CD4-positive, alpha-beta T cell (primary cell): ENCODE measurements around the gene CATSPERZ. TPM values are rescaled to one million over a fixed set of nuclear protein-coding genes. Genes with fewer than 3 reads are reported as not detected.

Experiments
- ATAC-seq: fragments of 200-7000 bp; cut with Tn5 transposase; one replicate; pipeline ENCODE4 v1.10.0; 2022; ENCODE audit warnings: mild to moderate bottlenecking; ENCODE audit not compliant: poor library complexity
- CTCF ChIA-PET: fragments of 350-600 bp; sonication (Branson Sonifier 250); formaldehyde crosslinking; loops from one replicate; lab custom pipeline; 2021; ENCODE audit warnings: antibody characterized with exemption, inconsistent platforms; lab: Charles Lee
- POLR2A ChIA-PET: fragments of 350-600 bp; sonication (Branson Sonifier 250); formaldehyde crosslinking; loops from one replicate; lab custom pipeline; 2021; ENCODE audit warnings: antibody characterized with exemption, inconsistent platforms; lab: Charles Lee
- DNase-seq, 14 experiments: peaks; one replicate each; pipeline ENCODE4 v3.0.0-alpha.2; 2013 to 2020; ENCODE audit warnings: mixed read lengths in 2 of 14
- H3K27ac ChIP-seq, 2 donors: one replicate each; pipeline versions ENCODE4 v1.5.1 to v1.7.0; 2013; ENCODE audit warnings: low read length in 2 of 2, low read depth in 1 of 2, mild to moderate bottlenecking in 1 of 2
- H3K27me3 ChIP-seq, 2 experiments: 1 replicate in 1 of 2; 2 replicates in 1 of 2; pipeline versions ENCODE4 v1.6.1 to v1.7.0; 2013; ENCODE audit warnings: low read length in 2 of 2, control low read depth in 1 of 2, mild to moderate bottlenecking in 1 of 2, moderate library complexity in 1 of 2; ENCODE audit not compliant: insufficient read depth in 2 of 2, control insufficient read depth in 1 of 2
- H3K36me3 ChIP-seq: one replicate; pipeline ENCODE4 v1.6.1; 2013; ENCODE audit warnings: low read length, control low read depth; ENCODE audit not compliant: insufficient read depth
- H3K4me1 ChIP-seq: one replicate; pipeline ENCODE4 v1.6.1; 2013; ENCODE audit warnings: low read length, control low read depth; ENCODE audit not compliant: insufficient read depth
- H3K4me3 ChIP-seq: one replicate; pipeline ENCODE4 v1.5.1; 2013; ENCODE audit warnings: mild to moderate bottlenecking, low read length, moderate library complexity
- H3K9me3 ChIP-seq, 2 experiments: 1 replicate in 1 of 2; 2 replicates in 1 of 2; pipeline versions ENCODE4 v1.6.1 to v1.7.0; 2013; ENCODE audit warnings: low read length in 2 of 2, mild to moderate bottlenecking in 2 of 2, control low read depth in 1 of 2, moderate library complexity in 1 of 2; ENCODE audit not compliant: control insufficient read depth in 1 of 2, insufficient read depth in 1 of 2
- H3K27ac Mint-ChIP-seq: one replicate; pipeline ENCODE4 v1.8.0; 2020; ENCODE audit warnings: mixed read lengths
- H3K27me3 Mint-ChIP-seq: one replicate; pipeline ENCODE4 v1.8.0; 2021; ENCODE audit warnings: mixed read lengths
- H3K36me3 Mint-ChIP-seq: one replicate; pipeline ENCODE4 v1.8.0; 2021; ENCODE audit warnings: low read depth, mixed read lengths
- H3K4me1 Mint-ChIP-seq: one replicate; pipeline ENCODE4 v1.8.0; 2021; ENCODE audit warnings: low read depth, mixed read lengths
- H3K4me3 Mint-ChIP-seq: one replicate; pipeline ENCODE4 v1.8.0; 2020; ENCODE audit warnings: mild to moderate bottlenecking, mixed read lengths
- H3K9me3 Mint-ChIP-seq: one replicate; pipeline ENCODE4 v1.8.0; 2020; ENCODE audit warnings: mixed read lengths
- CTCF ChIP-seq: fragments of 200-600 bp; IDR thresholded peaks from one replicate; pipeline ENCODE4 v1.8.0; 2022; ENCODE audit warnings: antibody characterized with exemption, mild to moderate bottlenecking
- intact Hi-C, 2 experiments: fragments of 100-400 bp; cut with DNase I in 1 of 2; cut with micrococcal nuclease in 1 of 2; formaldehyde crosslinking; loops; one replicate each; pipeline versions ENCODE4 v1.15.1 to v1.9.0; 2023 to 2025; cut with DNase I, micrococcal nuclease
- total RNA-seq, 174 experiments: library from RNA in 2 of 174; stranded (reverse) in 2 of 174; gene quantifications; one replicate each; pipeline ENCODE4 v1.2.3 and lab custom pipeline; 2021 to 2026

The CATSPERZ gene
- total RNA-seq, 2 experiments from 2014 or later = not detected

GRCh38 chr11:64304316-64305072, 4.3 kb downstream of the CATSPERZ start:
- Histone ChIP-seq H3K27me3 (peaks cover 25 to 26% of the 10 kb centered on the region in 2 experiments), H3K9me3 (peaks cover 0 to 20% of the 10 kb centered on the region in 2 experiments), H3K27ac (peak overlapping the region; percentile 84 to 93), H3K4me3 (peak overlapping the region; percentile 92), H3K4me1 (peaks cover 55% of the 10 kb centered on the region), H3K36me3 (peaks cover 5% of the 10 kb centered on the region)
- peak overlapping the region; percentile 98 for H3K4me3 Mint-ChIP-seq
- ChIA-PET CTCF (interaction anchor here (0.6 to 6.0 kb wide), 30 partner anchors 13 to 1448 kb away, joined by 3 to 123 read pairs (median 5); partner anchors contain the start of genes BAD, CCDC88B, FERMT3 and GPR137), POLR2A (interaction anchor here (0.7 to 7.6 kb wide), 15 partner anchors 12 to 119 kb away, joined by 3 to 105 read pairs (median 8); partner anchors contain the start of genes BAD, CCDC88B, FERMT3 and FKBP2)
- peak; percentile 92 for TF ChIP-seq CTCF
- H3K27ac Mint-ChIP-seq = peak overlapping the region; percentile 96
- peak; percentile 88 to 98 (median 94) for DNase-seq
- peak; percentile 27 for ATAC-seq
- peaks cover 34% of the 10 kb centered on the region for H3K27me3 Mint-ChIP-seq
- H3K9me3 Mint-ChIP-seq = no peaks in the 10 kb centered on the region
- H3K36me3 Mint-ChIP-seq = peaks cover 7% of the 10 kb centered on the region
- H3K4me1 Mint-ChIP-seq = peaks cover 42% of the 10 kb centered on the region
- intact Hi-C loops = loop anchor here (1.0 to 10.0 kb wide), 13 partner anchors 13 to 467 kb away; partner anchors contain the start of genes CCDC88B (in 2 of the 2), FKBP2 (in 1 of the 2), GPR137 (in 1 of the 2) and MARK2 (in 1 of the 2)

- ATAC-seq (peak; percentile 77), DNase-seq (peak; percentile 98 to 100 (median 100))
- Histone ChIP-seq H3K27ac (peak within 1 kb of the TSS; percentile 84 to 93), H3K4me3 (peak within 1 kb of the TSS; percentile 92), H3K4me1 (peaks cover 48% of the 10 kb centered on the region), H3K27me3 (peaks cover 19% of the 10 kb centered on the region in 2 experiments), H3K36me3 (peaks cover 5% of the 10 kb centered on the region), H3K9me3 (peaks cover 0 to 13% of the 10 kb centered on the region in 2 experiments)
- Mint-ChIP-seq H3K9me3 (no peaks in the 10 kb centered on the region), H3K4me1 (peaks cover 35% of the 10 kb centered on the region), H3K27me3 (peaks cover 27% of the 10 kb centered on the region), H3K27ac (peak within 1 kb of the TSS; percentile 96), H3K36me3 (peaks cover 7% of the 10 kb centered on the region), H3K4me3 (peak within 1 kb of the TSS; percentile 98)
- intact Hi-C loops = loop anchor here (1.0 to 10.0 kb wide), 8 partner anchors 12 to 310 kb away; partner anchors contain the start of genes CCDC88B (in 2 of the 2), FKBP2 (in 1 of the 2), PLCB3 (in 1 of the 2) and TRMT112 (in 1 of the 2)
- CTCF ChIA-PET = interaction anchor here (0.7 to 6.0 kb wide), 20 partner anchors 12 to 119 kb away, joined by 3 to 123 read pairs (median 6); partner anchors contain the start of genes BAD, FERMT3, GPR137 and NUDT22
- TF ChIP-seq CTCF = no peak
- POLR2A ChIA-PET = interaction anchor here (0.7 to 7.6 kb wide), 9 partner anchors 12 to 119 kb away, joined by 3 to 105 read pairs (median 17); partner anchors contain the start of genes BAD, CCDC88B, FERMT3 and GPR137
Observed at GRCh38 chr11:64305075-64305690, 5.0 kb downstream of the CATSPERZ start, which contains the start of gene ESRRA. Gene ESRRA (plus strand): TSS chr11:64305524. CDS start chr11:64307180, 1,656 bp downstream.
